Lung (tissue), 12 donors: Measurements from ENCODE around the gene LILRA2. TPM values are rescaled to one million over a fixed set of nuclear protein-coding genes. Genes with fewer than 3 reads are reported as not detected.

ENCODE experiments used
- ATAC-seq: fragments of 200-7000 bp; cut with Tn5 transposase; one replicate; pipeline ENCODE4 v1.9.1; 2020; ENCODE audit warnings: moderate number of reproducible peaks; ENCODE audit not compliant: insufficient read depth, low FRiP score
- DNase-seq, 3 donors: peaks; one replicate each; pipeline ENCODE4 v3.0.0-alpha.2; 2013 to 2017
- H3K27ac ChIP-seq, 2 donors: one replicate each; pipeline ENCODE4 v1.5.1; 2013; ENCODE audit warnings: mild to moderate bottlenecking in 2 of 2, moderate library complexity in 2 of 2, control low read depth in 1 of 2, inconsistent platforms in 1 of 2, low read depth in 1 of 2, low read length in 1 of 2
- H3K27me3 ChIP-seq, 3 donors: one replicate each; pipeline ENCODE4 v1.5.1; 2013; ENCODE audit warnings: low read length in 2 of 3; ENCODE audit not compliant: control insufficient read depth in 3 of 3, insufficient read depth in 3 of 3
- H3K36me3 ChIP-seq, 4 donors: one replicate each; pipeline ENCODE4 v1.5.1; 2013; ENCODE audit warnings: low read length in 4 of 4, mild to moderate bottlenecking in 1 of 4, moderate library complexity in 1 of 4; ENCODE audit not compliant: control insufficient read depth in 4 of 4, insufficient read depth in 4 of 4
- H3K4me1 ChIP-seq, 5 donors: one replicate each; pipeline ENCODE4 v1.5.1; 2013; ENCODE audit warnings: low read length in 5 of 5, mild to moderate bottlenecking in 2 of 5, moderate library complexity in 1 of 5; ENCODE audit not compliant: control insufficient read depth in 5 of 5, insufficient read depth in 5 of 5
- H3K4me3 ChIP-seq: one replicate; pipeline ENCODE4 v1.5.1; 2013; ENCODE audit warnings: mild to moderate bottlenecking, control low read depth, moderate library complexity
- H3K9ac ChIP-seq, 2 donors: one replicate each; pipeline ENCODE4 v1.5.1; 2013; ENCODE audit warnings: low read length in 2 of 2, control low read depth in 1 of 2; ENCODE audit not compliant: insufficient read depth in 1 of 2
- H3K9me3 ChIP-seq, 4 donors: one replicate each; pipeline ENCODE4 v1.5.1; 2013; ENCODE audit warnings: low read length in 3 of 4, mild to moderate bottlenecking in 1 of 4, moderate library complexity in 1 of 4; ENCODE audit not compliant: control insufficient read depth in 4 of 4, insufficient read depth in 3 of 4
- whole genome bisulfite sequencing, 2 donors: extraction: QIAGEN DNeasy Blood & Tissue Kit; methylation state at CpG; one replicate each; pipeline ENCODE4 v1.1.7; 2013; 5-methylcytosine and 5-hydroxymethylcytosine counted together
- polyA plus RNA-seq, 2 donors: library from polyadenylated mRNA; stranded (reverse); fragments of 200-250 nt; gene quantifications; one replicate each; pipeline ENCODE4 v1.2.1, GENCODE V29; 2013
- total RNA-seq, 2 donors: library from RNA; depleted of rRNA in 1 of 2; stranded (reverse); fragments of >200 nt in 1 of 2; gene quantifications; one replicate each; pipeline ENCODE4 v1.2.1, GENCODE V29; 2014 to 2021
- TF ChIP-seq, protein P1 (sequence below): IDR thresholded peaks from 2 replicates; pipeline ENCODE4 v1.5.1; 2012; ENCODE audit warnings: mild to moderate bottlenecking; ENCODE audit errors: control extremely low read depth, extremely low read depth
- donor health status: control.
- donor health status: control.
- donor health status: Bipolar disorder and iron deficiency.
- donor health status: healthy.
- donor health status: DM: yes; HTN: yes; CAD: no.

Gene LILRA2
- total and polyA plus RNA-seq, 4 donors: 1.2 to 51.6 (median 9.0) TPM

DNA sequence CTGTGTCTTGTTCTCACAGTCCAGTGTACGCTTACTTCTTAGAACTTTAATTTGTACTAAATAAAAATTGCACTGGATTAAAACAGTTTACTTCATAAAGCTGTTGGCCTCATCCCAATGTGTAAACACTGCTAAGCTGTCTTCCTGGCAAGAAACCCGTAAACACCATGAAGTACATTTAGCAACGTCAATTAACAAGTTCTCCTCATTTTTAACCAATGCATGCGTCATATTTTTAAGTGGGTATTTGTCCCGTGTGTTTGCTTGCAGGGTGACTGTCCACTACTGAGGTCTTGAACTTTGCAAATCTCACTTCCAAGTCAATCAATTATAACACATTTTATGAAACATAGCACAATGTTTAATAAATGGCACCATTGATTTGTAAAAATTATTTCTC, 42.7 kb upstream of the LILRA2 start:
- no peak for ATAC-seq
- DNase-seq: no peak
- TF ChIP-seq, protein P1, sequence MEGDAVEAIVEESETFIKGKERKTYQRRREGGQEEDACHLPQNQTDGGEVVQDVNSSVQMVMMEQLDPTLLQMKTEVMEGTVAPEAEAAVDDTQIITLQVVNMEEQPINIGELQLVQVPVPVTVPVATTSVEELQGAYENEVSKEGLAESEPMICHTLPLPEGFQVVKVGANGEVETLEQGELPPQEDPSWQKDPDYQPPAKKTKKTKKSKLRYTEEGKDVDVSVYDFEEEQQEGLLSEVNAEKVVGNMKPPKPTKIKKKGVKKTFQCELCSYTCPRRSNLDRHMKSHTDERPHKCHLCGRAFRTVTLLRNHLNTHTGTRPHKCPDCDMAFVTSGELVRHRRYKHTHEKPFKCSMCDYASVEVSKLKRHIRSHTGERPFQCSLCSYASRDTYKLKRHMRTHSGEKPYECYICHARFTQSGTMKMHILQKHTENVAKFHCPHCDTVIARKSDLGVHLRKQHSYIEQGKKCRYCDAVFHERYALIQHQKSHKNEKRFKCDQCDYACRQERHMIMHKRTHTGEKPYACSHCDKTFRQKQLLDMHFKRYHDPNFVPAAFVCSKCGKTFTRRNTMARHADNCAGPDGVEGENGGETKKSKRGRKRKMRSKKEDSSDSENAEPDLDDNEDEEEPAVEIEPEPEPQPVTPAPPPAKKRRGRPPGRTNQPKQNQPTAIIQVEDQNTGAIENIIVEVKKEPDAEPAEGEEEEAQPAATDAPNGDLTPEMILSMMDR: no peak
- no peak overlapping the region for H3K9ac ChIP-seq
- 42 to 79% methylated on average over 5 of the region's 5 CpGs for WGBS, 2 donors
- H3K27me3 ChIP-seq: no peaks in the 10 kb centered on the region
- no peaks in the 10 kb centered on the region for H3K4me1 ChIP-seq
- no peak overlapping the region for H3K27ac ChIP-seq
- H3K4me3 ChIP-seq: no peak overlapping the region
- H3K36me3 ChIP-seq: no peaks in the 10 kb centered on the region
- H3K9me3 ChIP-seq: peaks cover 0 to 3% (median 0%) of the 10 kb centered on the region in 4 donors

GRCh38 chr19:54532528-54532927, 41.1 kb upstream of the LILRA2 start:
- H3K27me3 ChIP-seq: no peaks in the 10 kb centered on the region
- H3K27ac ChIP-seq: no peak overlapping the region
- 57 to 65% methylated on average over 4 of the region's 4 CpGs for WGBS, 2 donors
- peaks cover 0 to 3% (median 0%) of the 10 kb centered on the region in 4 donors for H3K9me3 ChIP-seq
- no peak overlapping the region for H3K4me3 ChIP-seq
- H3K9ac ChIP-seq: no peak overlapping the region
- DNase-seq (no peak), ATAC-seq (no peak)
- no peaks in the 10 kb centered on the region for H3K4me1 ChIP-seq
- TF ChIP-seq, protein P1: no peak
- H3K36me3 ChIP-seq: no peaks in the 10 kb centered on the region

- H3K27me3 ChIP-seq: no peaks in the 10 kb centered on the region
Observed at GRCh38 chr19:54533476-54533875, 40.1 kb upstream of the LILRA2 start.

More at GRCh38 chr19:54533476-54533875, 40.1 kb upstream of the LILRA2 start:
- DNase-seq: no peak
- peaks cover 0 to 3% (median 0%) of the 10 kb centered on the region in 4 donors for H3K9me3 ChIP-seq
- no peak overlapping the region for H3K9ac ChIP-seq
- TF ChIP-seq, protein P1: no peak
- no peaks in the 10 kb centered on the region for H3K4me1 ChIP-seq
- H3K36me3 ChIP-seq: no peaks in the 10 kb centered on the region
- H3K4me3 ChIP-seq: no peak overlapping the region
- no peak for ATAC-seq
- 75 to 87% methylated on average over 8 of the region's 8 CpGs for WGBS, 2 donors
- H3K27ac ChIP-seq: no peak overlapping the region
